ENCODE data around the gene FBXL17. TPM values are rescaled to one million over a fixed set of nuclear protein-coding genes. Genes with fewer than 3 reads are reported as not detected.

The FBXL17 gene
- total RNA-seq, 1 experiment from 2014 or later = 18.2 TPM

DNA sequence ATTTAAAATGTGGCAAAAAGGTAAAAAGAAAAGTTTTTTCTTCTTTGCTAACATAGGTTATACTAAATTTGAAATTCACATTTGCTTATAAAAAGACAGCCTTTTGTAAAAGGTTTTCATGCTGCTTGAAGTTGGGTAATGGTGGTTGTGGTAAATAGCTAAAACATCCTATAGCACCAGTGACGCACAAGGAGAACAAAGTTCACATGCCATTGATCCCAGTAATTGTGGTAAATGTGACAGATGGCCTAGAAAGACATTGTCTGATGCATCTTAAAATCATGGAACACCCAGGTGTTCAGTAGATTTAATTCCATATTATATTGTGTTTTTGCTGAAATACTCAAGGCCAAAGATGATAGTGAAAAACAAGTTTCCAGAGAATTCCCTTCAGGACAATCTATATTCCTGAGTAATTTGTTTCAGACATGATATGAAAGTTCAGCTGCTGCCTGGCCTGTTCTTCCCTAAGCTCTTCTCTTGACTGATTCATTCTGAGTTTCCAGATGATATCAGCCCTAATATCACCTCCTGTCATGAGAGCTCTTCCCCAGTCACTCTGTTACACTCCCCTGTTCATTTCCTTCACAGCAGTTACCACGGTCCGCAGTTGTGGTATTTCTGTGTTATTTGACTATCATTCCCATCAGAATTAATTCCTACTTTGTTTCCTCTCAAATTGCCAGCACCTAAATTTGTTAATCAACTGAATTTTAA, 4.6 kb upstream of the FBXL17 start:
- Mint-ChIP-seq H3K27ac (ENCODE audit: low read depth, unreplicated experiment) (no peak overlapping the region), H3K4me1 (ENCODE audit: insufficient read depth, unreplicated experiment) (peaks cover 8% of the 10 kb centered on the region), H3K36me3 (ENCODE audit: insufficient read depth, unreplicated experiment) (no peaks in the 10 kb centered on the region), H3K4me3 (ENCODE audit: unreplicated experiment) (no peak overlapping the region), H3K27me3 (ENCODE audit: insufficient read depth, unreplicated experiment) (no peaks in the 10 kb centered on the region), H3K9me3 (ENCODE audit: unreplicated experiment) (no peaks in the 10 kb centered on the region)
- POLR2A ChIA-PET = no interaction called here
- CTCF ChIA-PET = interaction anchor here (0.6 kb wide), 1 partner anchor 910 kb away, joined by 3 read pairs; no protein-coding TSS in a partner anchor
- intact Hi-C loops (cut with micrococcal nuclease) = no loop called here
- no peak for DNase-seq (ENCODE audit: unreplicated experiment)
- TF ChIP-seq CTCF (IDR thresholded peaks at IDR 0.05; ENCODE audit: unreplicated experiment) = no peak
- no TSS peak for BruUV-seq (replicated peaks)

GRCh38 chr5:108384741-108385140, 2.8 kb upstream of the FBXL17 start:
- H3K4me1 Mint-ChIP-seq (ENCODE audit: insufficient read depth, unreplicated experiment) = peaks cover 12% of the 10 kb centered on the region
- no peaks in the 10 kb centered on the region for H3K27me3 Mint-ChIP-seq (ENCODE audit: insufficient read depth, unreplicated experiment)
- H3K9me3 Mint-ChIP-seq (ENCODE audit: unreplicated experiment) = no peaks in the 10 kb centered on the region
- no peak for TF ChIP-seq CTCF (IDR thresholded peaks at IDR 0.05; ENCODE audit: unreplicated experiment)
- BruUV-seq (replicated peaks) = no TSS peak
- H3K4me3 Mint-ChIP-seq (ENCODE audit: unreplicated experiment) = no peak overlapping the region
- H3K36me3 Mint-ChIP-seq (ENCODE audit: insufficient read depth, unreplicated experiment) = no peaks in the 10 kb centered on the region
- POLR2A ChIA-PET = no interaction called here
- no peak for DNase-seq (ENCODE audit: unreplicated experiment)
- intact Hi-C loops (cut with micrococcal nuclease) = no loop called here
- CTCF ChIA-PET = no interaction called here
- no peak overlapping the region for H3K27ac Mint-ChIP-seq (ENCODE audit: low read depth, unreplicated experiment)

GRCh38 chr5:108382784-108383330, 959 bp upstream of the FBXL17 start:
- BruUV-seq (replicated peaks) = TSS peak; percentile 69
- DNase-seq (ENCODE audit: unreplicated experiment) = no peak
- Mint-ChIP-seq H3K9me3 (ENCODE audit: unreplicated experiment) (no peaks in the 10 kb centered on the region), H3K27me3 (ENCODE audit: insufficient read depth, unreplicated experiment) (no peaks in the 10 kb centered on the region), H3K4me1 (ENCODE audit: insufficient read depth, unreplicated experiment) (peaks cover 28% of the 10 kb centered on the region), H3K4me3 (ENCODE audit: unreplicated experiment) (peak overlapping the region; percentile 71), H3K27ac (ENCODE audit: low read depth, unreplicated experiment) (peak overlapping the region; percentile 88), H3K36me3 (ENCODE audit: insufficient read depth, unreplicated experiment) (no peaks in the 10 kb centered on the region)
- intact Hi-C loops (cut with micrococcal nuclease) = no loop called here
- POLR2A ChIA-PET = interaction anchor here (0.6 to 5.7 kb wide), 19 partner anchors 9 to 1027 kb away, joined by 3 to 81 read pairs (median 4); partner anchors contain the start of genes FER and PJA2
- no peak for TF ChIP-seq CTCF (IDR thresholded peaks at IDR 0.05; ENCODE audit: unreplicated experiment)
- CTCF ChIA-PET = interaction anchor here (0.5 to 1.7 kb wide), 2 partner anchors 122 to 298 kb away, joined by 3 to 6 read pairs; no protein-coding TSS in a partner anchor

DNA sequence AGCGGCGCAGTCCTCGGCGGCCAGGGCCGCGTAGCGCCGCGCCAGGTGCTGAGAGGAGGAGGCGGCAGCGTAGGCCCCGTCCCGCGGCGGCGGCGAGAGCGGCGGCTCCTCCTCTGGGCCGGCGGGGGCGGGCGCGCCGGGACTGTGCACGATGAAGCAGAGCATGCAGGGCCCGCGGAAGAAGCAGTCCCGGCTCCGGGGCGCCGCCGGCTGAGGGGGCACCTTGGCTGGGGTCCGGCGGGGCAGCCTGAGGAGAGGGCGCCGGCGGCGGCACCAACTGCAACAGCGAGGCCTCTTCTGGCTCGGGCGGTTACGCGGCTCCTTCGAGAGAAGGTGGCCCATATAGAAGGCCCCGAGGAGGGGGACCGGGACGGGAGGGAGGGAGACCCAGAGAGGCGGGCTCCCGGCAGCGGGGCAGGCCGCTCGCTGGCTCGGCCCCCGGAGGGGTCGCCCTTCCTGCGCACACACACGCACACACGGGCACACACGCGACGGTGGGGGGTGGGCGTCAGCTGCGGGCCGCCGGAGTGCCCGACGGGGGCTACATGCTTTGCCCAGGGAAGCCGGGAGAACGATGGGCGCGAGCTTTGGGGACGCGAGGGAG, 446 bp downstream of the FBXL17 start:
- peaks cover 28% of the 10 kb centered on the region for H3K4me1 Mint-ChIP-seq (ENCODE audit: insufficient read depth, unreplicated experiment)
- H3K27ac Mint-ChIP-seq (ENCODE audit: low read depth, unreplicated experiment) = peak overlapping the region; percentile 88
- no peaks in the 10 kb centered on the region for H3K27me3 Mint-ChIP-seq (ENCODE audit: insufficient read depth, unreplicated experiment)
- H3K36me3 Mint-ChIP-seq (ENCODE audit: insufficient read depth, unreplicated experiment) = no peaks in the 10 kb centered on the region
- POLR2A ChIA-PET = interaction anchor here (0.7 to 5.7 kb wide), 18 partner anchors 12 to 1028 kb away, joined by 3 to 81 read pairs (median 4); partner anchors contain the start of genes FER and PJA2
- TF ChIP-seq CTCF (IDR thresholded peaks at IDR 0.05; ENCODE audit: unreplicated experiment) = no peak
- no TSS peak for BruUV-seq (replicated peaks)
- H3K4me3 Mint-ChIP-seq (ENCODE audit: unreplicated experiment) = peak overlapping the region; percentile 71
- H3K9me3 Mint-ChIP-seq (ENCODE audit: unreplicated experiment) = no peaks in the 10 kb centered on the region
- intact Hi-C loops (cut with micrococcal nuclease) = no loop called here
- peak; percentile 76 for DNase-seq (ENCODE audit: unreplicated experiment)
- CTCF ChIA-PET = interaction anchor here (0.6 to 0.9 kb wide), 2 partner anchors 36 to 804 kb away, joined by 3 read pairs; no protein-coding TSS in a partner anchor
